A673 (cell line): ENCODE measurements around the gene XYLT1.

ENCODE experiments used
- CTCF ChIP-seq: fragments of 300-800, 200-600 bp; sonication (generic); conservative IDR thresholded peaks from 2 replicates; pipeline ENCODE4 v1.5.1; 2017; ENCODE audit warnings: low read depth, mild to moderate bottlenecking, antibody characterized with exemption, low read length, moderate library complexity, mixed read lengths
- EZH2 ChIP-seq: fragments of 200-600 bp; sonication (generic); IDR thresholded peaks from 2 replicates; pipeline ENCODE4 v1.6.1; 2017; ENCODE audit warnings: borderline replicate concordance, low read depth, mild to moderate bottlenecking, mixed read lengths, antibody characterized with exemption, low read length; ENCODE audit not compliant: poor library complexity, severe bottlenecking

- TF ChIP-seq CTCF (no peak), EZH2 (no peak)
These were observed 33.5 kb downstream of the XYLT1 start for GRCh38 chr16:17437127-17437720.
